ENCODE measurements around the gene APOA1.

The APOA1 gene

GRCh38 chr11:116786966-116787365, 50.5 kb downstream of the APOA1 start:
- no peak for DNase-seq

- no peak for DNase-seq
Measured at GRCh38 chr11:116786326-116786725, 51.1 kb downstream of the APOA1 start.
